GM12892 (cell line): ENCODE measurements around the gene C14orf93. TPM values are rescaled to one million over a fixed set of nuclear protein-coding genes. Genes with fewer than 3 reads are reported as not detected.
A peak's percentile ranks its signal among the peaks of the same experiment; 100 is the strongest.

Experiments used
- DNase-seq: peaks from one replicate; pipeline ENCODE4 v3.0.0; 2011; ENCODE audit not compliant: insufficient read length
- FAIRE-seq: peaks from 2 replicates; lab custom pipeline; 2011; peaks lifted over from hg19 to GRCh38; lab: Jason Lieb, UNC
- POLR2A ChIP-seq: IDR thresholded peaks from 2 replicates; pipeline ENCODE4 v1.6.1; 2011; ENCODE audit warnings: low read depth, low read length, control low read depth
- POLR2AphosphoS5 ChIP-seq: IDR thresholded peaks from 2 replicates; pipeline ENCODE4 v1.6.1; 2011; ENCODE audit warnings: low read depth, low read length, control low read depth
- TAF1 ChIP-seq: IDR thresholded peaks from 2 replicates; pipeline ENCODE4 v1.6.1; 2011; ENCODE audit warnings: low read depth, mild to moderate bottlenecking, control low read depth, low read length, borderline replicate concordance
- polyA plus RNA-seq: library from polyadenylated mRNA; unstranded; fragments of >200 nt; gene quantifications from one replicate; pipeline ENCODE4 v1.2.1, GENCODE V29; 2012; ENCODE audit warnings: missing spikeins, inconsistent platforms; ENCODE audit not compliant: missing spikeins

The C14orf93 gene
- 4.6 TPM for polyA plus RNA-seq

GRCh38 chr14:23009939-23010726 lies at the start of gene C14orf93:
C14orf93 (minus strand) TSS chr14:23010143; CDS start chr14:22999023, 11,120 bp downstream.
- peak; percentile 71; the same call in 1 of the 2 replicates for TF ChIP-seq TAF1
- TF ChIP-seq POLR2AphosphoS5, result 0 out of 2 replicates have a peak, but pooled peaks have one; percentile 25
- TF ChIP-seq POLR2A, result peak; percentile 51; the same call in 1 of the 2 replicates
- DNase-seq, result peak; percentile 77
- FAIRE-seq, result no peak

GRCh38 chr14:23058654-23059504 lies 48.9 kb upstream of the C14orf93 start:
- DNase-seq, result no peak
- FAIRE-seq, result no peak
- TF ChIP-seq POLR2A (peak; percentile 23; the same call in 1 of the 2 replicates), TAF1 (no peak), POLR2AphosphoS5 (0 out of 2 replicates have a peak, but pooled peaks have one; percentile 47)

GRCh38 chr14:23057757-23058653 lies 48.1 kb upstream of the C14orf93 start:
- FAIRE-seq (peak; percentile 85), DNase-seq (peak; percentile 92)
- TF ChIP-seq POLR2AphosphoS5 (peak; percentile 74; the same call in 1 of the 2 replicates), POLR2A (peak; percentile 53; the same call in 1 of the 2 replicates), TAF1 (no peak)

- FAIRE-seq (no peak), DNase-seq (peak; percentile 83)
- TF ChIP-seq POLR2A (no peak), TAF1 (no peak), POLR2AphosphoS5 (no peak)
These were observed 47.2 kb upstream of the C14orf93 start, which contains the start of gene CDH24 for GRCh38 chr14:23056956-23057756. CDH24 (minus strand) TSS chr14:23057520; CDS start chr14:23055733, 1,787 bp downstream.

GRCh38 chr14:23056145-23056955 lies 46.4 kb upstream of the C14orf93 start:
- FAIRE-seq (peak; percentile 96), DNase-seq (peak; percentile 90)
- TF ChIP-seq POLR2A (no peak), TAF1 (no peak), POLR2AphosphoS5 (no peak)

- TF ChIP-seq TAF1 (no peak), POLR2AphosphoS5 (no peak), POLR2A (no peak)
- FAIRE-seq (no peak), DNase-seq (no peak)
These were observed 45.7 kb upstream of the C14orf93 start for GRCh38 chr14:23055621-23056144.

GRCh38 chr14:23055147-23055550 lies 45.2 kb upstream of the C14orf93 start:
- TF ChIP-seq POLR2AphosphoS5 (no peak), POLR2A (no peak), TAF1 (no peak)
- no peak for FAIRE-seq
- DNase-seq, result no peak

GRCh38 chr14:23054000-23054811 lies 44.3 kb upstream of the C14orf93 start:
- TF ChIP-seq TAF1, result no peak
- no peak for TF ChIP-seq POLR2AphosphoS5
- TF ChIP-seq POLR2A, result no peak
- no peak for DNase-seq
- peak; percentile 74 for FAIRE-seq
